HL-60/S4 (cell line): Measurements from ENCODE around the gene GPC5.
"Not testable (repeated sequence)": the region's sequence is repeated elsewhere in the genome, so short reads cannot be mapped to it uniquely, and the experiment has no call there.

Experiments used
- in situ Hi-C: fragments of 300-500 bp; cut with MboI; formaldehyde crosslinking; loops from 2 replicates; pipeline ENCODE4 v1.14.3; 2022; ENCODE audit warnings: low sequenced_read_pairs

GPC5 gene

GRCh38 chr13:91825516-91825915, 427.1 kb downstream of the GPC5 start:
- in situ Hi-C loops = no loop called here

- in situ Hi-C loops = no loop called here
Observed at GRCh38 chr13:91836553-91836952, 438.1 kb downstream of the GPC5 start.

- in situ Hi-C loops = no loop called here
Observed at GRCh38 chr13:91845612-91846011, 447.2 kb downstream of the GPC5 start.

GRCh38 chr13:91863699-91864098, 465.3 kb downstream of the GPC5 start:
- in situ Hi-C loops = no loop called here

- in situ Hi-C loops = no loop called here
Observed at GRCh38 chr13:91868351-91868750, 469.9 kb downstream of the GPC5 start.

- in situ Hi-C loops = no loop called here
Observed at GRCh38 chr13:91878491-91878890, 480.1 kb downstream of the GPC5 start.

GRCh38 chr13:91879360-91879759, 480.9 kb downstream of the GPC5 start:
- in situ Hi-C loops = no loop called here

GRCh38 chr13:91882918-91883317, 484.5 kb downstream of the GPC5 start:
- in situ Hi-C loops = no loop called here

- in situ Hi-C loops = no loop called here
Observed at GRCh38 chr13:91889641-91890040, 491.2 kb downstream of the GPC5 start.

- in situ Hi-C loops = no loop called here
Observed at GRCh38 chr13:91891141-91891540, 492.7 kb downstream of the GPC5 start.

GRCh38 chr13:91893040-91893439, 494.6 kb downstream of the GPC5 start:
- in situ Hi-C loops = no loop called here

- in situ Hi-C loops = no loop called here
Observed at GRCh38 chr13:91894316-91894715, 495.9 kb downstream of the GPC5 start.

GRCh38 chr13:91896547-91896946, 498.1 kb downstream of the GPC5 start:
- in situ Hi-C loops = no loop called here

GRCh38 chr13:91898986-91899385, 500.6 kb downstream of the GPC5 start:
- in situ Hi-C loops = not testable (repeated sequence)

GRCh38 chr13:91902291-91902690, 503.9 kb downstream of the GPC5 start:
- in situ Hi-C loops = no loop called here

GRCh38 chr13:91904005-91904404, 505.6 kb downstream of the GPC5 start:
- in situ Hi-C loops = no loop called here

- in situ Hi-C loops = no loop called here
Observed at GRCh38 chr13:91904597-91904996, 506.2 kb downstream of the GPC5 start.

- in situ Hi-C loops = no loop called here
Observed at GRCh38 chr13:91907398-91907797, 509.0 kb downstream of the GPC5 start.

GRCh38 chr13:91909617-91910016, 511.2 kb downstream of the GPC5 start:
- in situ Hi-C loops = no loop called here

GRCh38 chr13:91922969-91923592, 524.7 kb downstream of the GPC5 start:
- in situ Hi-C loops = no loop called here

- in situ Hi-C loops = no loop called here
Observed at GRCh38 chr13:91930687-91931086, 532.3 kb downstream of the GPC5 start.

- in situ Hi-C loops = no loop called here
Observed at GRCh38 chr13:91934354-91934753, 535.9 kb downstream of the GPC5 start.

GRCh38 chr13:91946498-91947070, 548.2 kb downstream of the GPC5 start:
- in situ Hi-C loops = no loop called here
